NCI-H2171 (cell line): ENCODE data around the gene ZNHIT1.

Experiments used
- DNase-seq: peaks from one replicate; lab custom pipeline; 2025; lab: John Stamatoyannopoulos, UW

ZNHIT1 gene

DNA sequence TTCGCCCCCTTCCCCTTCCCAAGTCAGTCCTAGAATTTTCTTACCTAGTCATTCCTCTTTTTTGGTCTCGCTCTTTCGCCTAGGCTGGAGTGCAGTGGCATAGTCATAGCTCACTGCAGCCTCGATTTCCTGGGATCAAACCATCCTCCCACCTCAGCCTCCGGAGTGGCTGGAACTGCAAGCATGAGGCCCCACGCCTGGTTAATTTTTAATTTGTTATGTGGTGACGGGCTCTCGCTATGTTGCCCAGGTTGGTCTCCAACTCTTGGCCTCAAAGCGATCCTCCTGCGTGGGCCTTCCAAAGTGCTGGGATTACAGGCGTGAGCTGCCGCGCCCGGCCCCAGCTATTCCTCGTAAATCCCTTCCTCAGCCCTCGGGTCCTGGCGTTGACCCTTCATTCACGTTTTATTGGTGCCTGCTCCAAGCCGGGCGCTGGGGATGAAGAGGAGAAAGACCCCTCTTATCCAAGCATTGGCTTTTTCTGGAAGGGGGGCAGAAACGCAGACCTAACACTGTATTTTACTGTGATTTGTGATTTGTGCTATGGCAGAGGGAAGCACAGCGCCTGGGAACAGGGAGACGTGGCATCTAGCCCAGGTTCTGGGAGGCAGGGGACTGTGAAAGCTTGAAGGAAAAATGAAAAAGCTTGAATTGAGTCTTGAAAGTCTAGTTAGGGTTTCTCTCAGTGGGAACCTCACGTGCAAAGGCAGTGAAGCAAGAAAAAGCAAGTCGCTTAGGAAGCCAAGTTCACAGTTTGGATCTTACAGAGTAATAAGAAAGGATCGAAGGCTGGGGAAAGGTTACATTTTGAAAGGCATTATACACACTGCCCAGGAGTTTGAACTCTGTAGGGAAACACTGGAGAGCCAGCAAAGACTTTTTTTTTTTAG is 516 bp downstream of the ZNHIT1 start:
- no peak for DNase-seq

DNA sequence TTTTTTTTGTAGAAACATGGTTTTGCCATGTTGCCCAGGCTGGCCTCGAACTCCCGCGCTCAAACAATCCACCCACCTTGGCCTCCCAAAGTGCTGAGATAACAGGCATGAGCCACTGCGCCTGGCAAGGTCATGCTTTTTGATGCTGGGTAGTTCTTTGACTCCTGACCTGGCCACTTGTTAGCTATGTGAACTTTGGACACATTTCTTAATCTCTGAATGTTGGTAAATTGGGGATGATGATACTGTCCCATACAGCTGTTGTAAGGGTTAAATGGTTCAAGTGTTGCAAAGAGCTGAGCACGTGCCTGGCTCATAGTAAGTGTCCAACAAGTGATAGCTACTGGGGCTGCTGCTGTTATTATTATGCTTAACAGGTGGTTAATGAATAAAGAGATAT is 2.3 kb downstream of the ZNHIT1 start:
- no peak for DNase-seq

DNA sequence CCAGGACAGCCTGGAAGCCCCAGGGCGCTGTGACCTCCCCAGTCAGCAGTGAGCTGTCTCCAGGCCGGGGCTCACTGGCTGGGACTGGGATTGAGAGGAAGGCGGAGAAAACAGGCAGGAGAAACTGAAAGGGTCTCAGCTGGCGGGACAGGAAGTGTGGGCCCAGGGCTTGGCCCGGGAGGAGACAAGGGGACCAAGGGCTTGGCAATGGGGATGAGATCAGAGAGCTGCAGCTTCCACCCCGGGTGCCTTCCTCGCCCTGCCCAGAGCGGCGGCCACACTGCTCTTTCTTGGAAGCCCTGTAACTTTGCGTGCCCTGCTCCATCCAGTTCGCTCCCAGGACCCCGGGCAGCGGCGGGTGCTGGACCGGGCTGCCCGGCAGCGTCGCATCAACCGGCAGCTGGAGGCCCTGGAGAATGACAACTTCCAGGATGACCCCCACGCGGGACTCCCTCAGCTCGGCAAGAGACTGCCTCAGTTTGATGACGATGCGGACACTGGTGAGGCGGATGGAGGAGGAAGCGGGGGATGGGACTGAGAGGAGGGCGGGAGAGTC is 4.4 kb downstream of the ZNHIT1 start:
- DNase-seq, result no peak

DNA sequence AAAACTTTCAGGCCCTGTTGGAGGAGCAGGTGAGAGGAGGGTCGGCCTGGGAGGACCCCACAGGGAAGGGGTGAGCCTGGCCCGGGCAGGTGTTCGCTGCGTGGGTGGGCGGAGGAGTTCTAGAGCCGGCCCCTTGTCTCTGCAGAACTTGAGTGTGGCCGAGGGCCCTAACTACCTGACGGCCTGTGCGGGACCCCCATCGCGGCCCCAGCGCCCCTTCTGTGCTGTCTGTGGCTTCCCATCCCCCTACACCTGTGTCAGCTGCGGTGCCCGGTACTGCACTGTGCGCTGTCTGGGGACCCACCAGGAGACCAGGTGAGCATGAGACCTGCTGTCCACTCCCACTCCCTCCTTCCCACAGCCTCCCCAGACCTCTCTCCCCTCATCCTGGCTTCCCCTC is 5.6 kb downstream of the ZNHIT1 start:
- no peak for DNase-seq

DNA sequence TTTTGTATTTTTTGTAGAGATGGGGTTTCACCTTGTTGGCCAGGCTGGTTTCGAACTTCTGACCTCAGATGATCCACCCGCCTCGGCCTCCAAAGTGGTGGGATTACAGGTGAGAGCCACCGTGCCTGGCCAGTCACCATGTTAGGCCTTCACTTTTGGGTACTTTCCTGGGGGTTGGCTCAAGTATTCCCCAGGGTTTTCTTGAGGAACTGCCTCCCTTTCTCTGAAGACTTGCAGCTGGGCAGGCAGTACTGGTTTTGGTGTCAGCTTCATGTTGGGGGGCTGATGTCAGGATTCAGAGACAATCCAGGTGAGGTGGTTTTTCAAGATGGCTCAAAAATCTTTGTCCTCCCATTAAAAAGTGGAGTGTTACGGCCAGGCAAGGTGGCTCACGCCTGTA is 7.7 kb downstream of the ZNHIT1 start:
- DNase-seq, result no peak

DNA sequence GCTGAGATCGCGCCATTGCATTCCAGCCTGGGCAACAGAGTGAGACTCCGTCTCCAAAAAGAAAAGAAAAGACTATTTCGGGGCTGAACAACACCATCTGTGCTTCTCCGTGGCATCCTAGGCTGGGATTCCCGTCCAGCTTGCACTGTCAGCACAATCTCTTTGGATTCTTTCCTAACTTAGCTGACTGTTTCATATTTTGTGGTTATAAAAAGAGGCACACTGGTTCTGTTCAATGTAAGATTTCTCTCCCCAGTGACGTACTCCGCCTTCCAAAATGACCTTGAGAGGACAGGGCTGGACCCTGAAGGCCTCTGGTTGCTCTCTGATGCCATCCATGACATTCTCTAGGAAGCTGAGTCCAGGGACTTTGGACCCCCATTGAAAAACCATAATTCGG is 8.8 kb downstream of the ZNHIT1 start:
- DNase-seq, result no peak

GRCh38 chr7:101231644-101232043 is 13.7 kb downstream of the ZNHIT1 start:
- DNase-seq, result no peak

GRCh38 chr7:101232141-101232850 is 14.3 kb downstream of the ZNHIT1 start:
- DNase-seq, result peak; percentile 75

GRCh38 chr7:101233907-101234547 is 16.1 kb downstream of the ZNHIT1 start:
- DNase-seq, result no peak

DNA sequence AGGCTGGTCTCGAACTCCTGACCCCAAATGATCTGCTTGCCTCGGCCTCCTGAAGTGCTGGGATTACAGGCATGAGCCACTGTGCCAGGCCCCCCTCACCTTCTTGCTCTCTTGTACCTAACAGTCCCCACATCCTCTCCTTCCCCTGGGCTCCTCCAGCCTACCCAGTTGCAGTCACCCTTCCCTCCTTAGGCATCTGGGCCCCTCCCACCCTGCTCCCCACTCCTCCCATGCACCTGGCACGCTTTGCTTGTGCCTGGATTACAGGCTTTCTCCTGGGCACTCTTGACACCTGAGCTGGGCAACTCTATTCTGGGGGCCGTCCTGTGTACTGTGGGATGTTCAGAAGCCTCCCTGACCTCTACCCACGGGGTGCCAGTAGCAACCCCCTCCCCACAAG is 16.7 kb downstream of the ZNHIT1 start:
- peak; percentile 39 for DNase-seq

DNA sequence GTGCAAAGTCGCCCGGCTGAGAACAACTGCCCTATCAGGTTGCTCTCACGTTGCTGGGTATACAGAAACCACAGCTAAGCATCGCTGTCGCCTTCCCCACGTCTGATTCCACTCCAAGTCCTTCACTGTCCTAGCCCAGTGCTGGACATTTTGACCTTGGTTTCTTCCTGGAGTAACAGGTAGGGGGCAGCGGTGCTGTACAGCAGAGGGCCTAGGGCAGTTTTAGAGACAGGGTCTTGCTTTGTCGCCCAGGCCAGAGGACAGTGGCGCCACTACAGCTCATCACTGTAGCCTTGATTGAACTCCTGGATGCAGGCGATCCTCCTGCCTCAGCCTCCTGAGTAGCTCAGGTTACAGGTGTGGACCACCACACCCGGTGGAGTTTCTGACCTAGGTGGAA is 17.1 kb downstream of the ZNHIT1 start:
- DNase-seq, result no peak

- no peak for DNase-seq
These were observed 17.6 kb downstream of the ZNHIT1 start for GRCh38 chr7:101235522-101235921.

GRCh38 chr7:101236292-101236835 is 18.4 kb downstream of the ZNHIT1 start:
- no peak for DNase-seq

- no peak for DNase-seq
These were observed 19.5 kb downstream of the ZNHIT1 start, which contains the start of gene CLDN15 for GRCh38 chr7:101237206-101238067. TSS of gene CLDN15 (minus strand) at chr7:101237802. CDS start at chr7:101237581, 221 bp downstream.

DNA sequence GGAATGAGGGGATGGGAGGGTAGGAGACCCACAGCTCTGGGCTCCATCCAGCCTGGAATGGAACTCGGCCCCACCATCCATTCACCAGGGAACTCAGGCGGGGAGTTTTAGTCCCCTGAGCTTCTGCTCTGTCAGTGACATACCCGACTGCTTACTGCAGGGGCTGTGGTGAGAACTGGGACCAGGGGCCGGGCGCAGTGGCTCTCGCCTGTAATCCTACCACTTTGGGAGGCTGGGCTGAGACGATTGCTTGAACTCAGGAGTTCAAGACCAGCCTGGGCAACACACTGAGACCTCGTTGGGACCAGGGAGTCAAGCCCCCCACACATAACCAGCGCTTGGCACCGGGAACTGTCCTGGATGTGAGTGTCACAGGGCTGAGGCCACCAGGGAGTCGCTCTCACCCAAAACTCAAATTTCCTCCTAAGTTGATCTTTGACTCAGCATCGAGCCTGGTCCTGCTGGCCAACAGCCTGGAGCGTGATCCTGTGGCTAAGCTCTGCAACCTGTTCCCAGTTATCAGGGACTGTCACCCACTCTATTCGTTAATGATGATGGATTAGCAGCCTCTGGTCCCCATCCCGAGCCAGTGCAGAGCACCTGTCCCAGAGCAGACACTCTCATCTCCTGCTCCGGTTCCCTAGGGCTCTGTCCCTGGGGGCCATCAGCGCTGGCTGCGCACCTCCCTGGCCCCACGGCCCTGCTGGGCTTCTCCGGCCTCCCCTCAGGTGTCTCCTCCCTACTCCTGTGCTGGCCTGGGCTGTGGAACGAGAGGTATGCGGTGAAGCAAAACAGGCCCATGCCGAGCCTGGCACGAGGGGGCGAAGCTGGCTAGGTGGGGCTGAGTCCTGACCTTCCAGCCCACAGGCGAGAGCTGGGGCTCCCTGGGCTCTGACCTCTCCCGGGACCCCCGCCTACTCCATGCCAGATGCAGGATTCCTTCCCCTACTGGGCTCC is 20.5 kb downstream of the ZNHIT1 start:
- DNase-seq, result no peak

GRCh38 chr7:101239191-101239950 is 21.4 kb downstream of the ZNHIT1 start:
- no peak for DNase-seq

GRCh38 chr7:101239951-101240220 is 21.9 kb downstream of the ZNHIT1 start:
- no peak for DNase-seq

GRCh38 chr7:101240226-101241014 is 22.5 kb downstream of the ZNHIT1 start:
- DNase-seq, result no peak

DNA sequence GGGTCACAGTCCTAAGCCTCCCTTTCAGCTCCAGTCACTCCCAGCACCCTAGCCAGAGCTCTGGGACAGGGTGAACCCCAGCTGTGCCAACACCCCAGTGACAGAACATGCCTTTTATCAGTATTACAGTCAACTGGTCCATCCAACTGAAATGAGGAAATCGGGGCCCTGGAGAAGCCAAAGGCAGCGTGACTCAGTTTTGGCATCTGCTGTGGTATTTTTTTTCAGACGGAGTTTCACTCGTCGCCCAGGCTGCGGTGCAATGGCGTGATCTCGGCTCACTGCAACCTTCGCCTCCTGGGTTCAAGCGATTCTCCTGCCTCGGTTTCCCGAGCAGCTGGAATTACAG is 23.0 kb downstream of the ZNHIT1 start:
- peak; percentile 60 for DNase-seq
